ENCODE results near the gene ENPP5. TPM values are rescaled to one million over a fixed set of nuclear protein-coding genes. Genes with fewer than 3 reads are reported as not detected.

Gene ENPP5
- total and polyA plus RNA-seq, 2 donors (not counting 1 experiment from before 2014, with no cell fraction given): 0.13 to 1.0 TPM

- Histone ChIP-seq H3K79me2 (ENCODE audit: control insufficient read depth, insufficient read depth, low read length) (no peaks in the 10 kb centered on the region), H3K27me3 (replicated peaks in 1 of 4; ENCODE audit: control extremely low read depth in 1 of 4, control insufficient read depth in 3 of 4, insufficient read depth in 4 of 4, low read length in 3 of 4) (no peaks in the 10 kb centered on the region), H4K20me1 (ENCODE audit: control insufficient read depth, insufficient read depth, low read length, poor library complexity, severe bottlenecking) (no peaks in the 10 kb centered on the region), H3K4me2 (replicated peaks; ENCODE audit: low read depth, low read length, poor library complexity, severe bottlenecking) (no peak overlapping the region), H2AFZ (ENCODE audit: insufficient read depth, low read depth, low read length, poor library complexity, severe bottlenecking) (no peak overlapping the region), H3K36me3 (replicated peaks in 1 of 2; ENCODE audit: control extremely low read depth in 1 of 2, control insufficient read depth in 1 of 2, extremely low read depth in 1 of 2, insufficient read depth in 2 of 2, low read length in 1 of 2) (no peaks in the 10 kb centered on the region), H3K27ac (ENCODE audit: low read length in 2 of 2) (no peak overlapping the region), H3K9me3 (ENCODE audit: control extremely low read depth in 1 of 3, control insufficient read depth in 2 of 3, insufficient read depth in 1 of 3, low read length in 2 of 3) (peaks cover 0 to 5% (median 0%) of the 10 kb centered on the region in 3 donors), H3K4me3 (ENCODE audit: control extremely low read depth in 1 of 5, extremely low read depth in 1 of 5, insufficient read depth in 1 of 5, low read depth in 2 of 5, low read length in 4 of 5) (no peak overlapping the region), H3K9ac (ENCODE audit: low read length) (no peak overlapping the region), H3K4me1 (ENCODE audit: control insufficient read depth in 2 of 2, insufficient read depth in 2 of 2, low read length in 2 of 2) (no peaks in the 10 kb centered on the region)
- Mint-ChIP-seq H3K4me1 (no peaks in the 10 kb centered on the region), H3K27me3 (no peaks in the 10 kb centered on the region), H3K27ac (no peak overlapping the region), H3K9me3 (ENCODE audit: insufficient read depth) (no peaks in the 10 kb centered on the region), H3K4me3 (no peak overlapping the region)
- no peak for ATAC-seq (ENCODE audit: low read depth)
- DNase-seq: no peak
- intact Hi-C loops (cut with micrococcal nuclease): no loop called here
- ChIA-PET POLR2A (no interaction called here), CTCF (interaction anchor here (2.0 kb wide), 1 partner anchor 12 kb away, joined by 8 read pairs; no protein-coding TSS in a partner anchor)
- TF ChIP-seq CTCF (IDR thresholded peaks at IDR 0.05) (no peak), EZH2 (IDR thresholded peaks at IDR 0.05; ENCODE audit: borderline replicate concordance, insufficient read depth, low read depth, low read length, poor library complexity, severe bottlenecking) (no peak)
These were observed 37.5 kb upstream of the ENPP5 start for GRCh38 chr6:46208303-46208702.

GRCh38 chr6:46207174-46207573 lies 36.4 kb upstream of the ENPP5 start:
- Mint-ChIP-seq H3K4me1 (no peaks in the 10 kb centered on the region), H3K27ac (no peak overlapping the region), H3K27me3 (no peaks in the 10 kb centered on the region), H3K9me3 (ENCODE audit: insufficient read depth) (no peaks in the 10 kb centered on the region), H3K4me3 (no peak overlapping the region)
- intact Hi-C loops (cut with micrococcal nuclease): no loop called here
- no peak for ATAC-seq (ENCODE audit: low read depth)
- H3K9ac ChIP-seq (ENCODE audit: low read length): no peak overlapping the region
- H2AFZ ChIP-seq (ENCODE audit: insufficient read depth, low read depth, low read length, poor library complexity, severe bottlenecking): no peak overlapping the region
- no peak for DNase-seq
- no peak overlapping the region for H3K4me3 ChIP-seq (ENCODE audit: control extremely low read depth in 1 of 5, extremely low read depth in 1 of 5, insufficient read depth in 1 of 5, low read depth in 2 of 5, low read length in 4 of 5)
- H3K36me3 ChIP-seq (replicated peaks in 1 of 2; ENCODE audit: control extremely low read depth in 1 of 2, control insufficient read depth in 1 of 2, extremely low read depth in 1 of 2, insufficient read depth in 2 of 2, low read length in 1 of 2): no peaks in the 10 kb centered on the region
- WGBS (ENCODE audit: insufficient coverage): 100% methylated on average over 1 of the region's 3 CpGs
- H3K4me2 ChIP-seq (replicated peaks; ENCODE audit: low read depth, low read length, poor library complexity, severe bottlenecking): no peak overlapping the region
- no peak for TF ChIP-seq EZH2 (IDR thresholded peaks at IDR 0.05; ENCODE audit: borderline replicate concordance, insufficient read depth, low read depth, low read length, poor library complexity, severe bottlenecking)
- no peak for TF ChIP-seq CTCF (IDR thresholded peaks at IDR 0.05)
- H3K4me1 ChIP-seq (ENCODE audit: control insufficient read depth in 2 of 2, insufficient read depth in 2 of 2, low read length in 2 of 2): no peaks in the 10 kb centered on the region
- H4K20me1 ChIP-seq (ENCODE audit: control insufficient read depth, insufficient read depth, low read length, poor library complexity, severe bottlenecking): no peaks in the 10 kb centered on the region
- H3K27me3 ChIP-seq (replicated peaks in 1 of 4; ENCODE audit: control extremely low read depth in 1 of 4, control insufficient read depth in 3 of 4, insufficient read depth in 4 of 4, low read length in 3 of 4): no peaks in the 10 kb centered on the region
- no peaks in the 10 kb centered on the region for H3K79me2 ChIP-seq (ENCODE audit: control insufficient read depth, insufficient read depth, low read length)
- H3K27ac ChIP-seq (ENCODE audit: low read length in 2 of 2): no peak overlapping the region
- ChIA-PET CTCF (interaction anchor here (0.9 to 2.0 kb wide), 3 partner anchors 13 to 203 kb away, joined by 3 to 8 read pairs (median 4); no protein-coding TSS in a partner anchor), POLR2A (no interaction called here)
- H3K9me3 ChIP-seq (ENCODE audit: control extremely low read depth in 1 of 3, control insufficient read depth in 2 of 3, insufficient read depth in 1 of 3, low read length in 2 of 3): peaks cover 0 to 5% (median 0%) of the 10 kb centered on the region in 3 donors

Data from B cell (primary cell).